Aorta (tissue), 5 donors: ENCODE data around the gene DOK7. TPM values are rescaled to one million over a fixed set of nuclear protein-coding genes. Genes with fewer than 3 reads are reported as not detected.

Experiments
- ATAC-seq: fragments of 200-7000 bp; cut with Tn5 transposase; one replicate; pipeline ENCODE4 v1.9.1; 2022; ENCODE audit warnings: moderate library complexity; ENCODE audit not compliant: low FRiP score
- DNase-seq, 2 donors: peaks; one replicate each; pipeline ENCODE4 v3.0.0-alpha.2; 2020
- H3K27ac ChIP-seq, 2 donors: one replicate each; pipeline ENCODE4 v1.5.1; 2013; ENCODE audit warnings: low read length in 2 of 2, mild to moderate bottlenecking in 2 of 2, moderate library complexity in 2 of 2, control low read depth in 1 of 2, inconsistent platforms in 1 of 2, low read depth in 1 of 2
- H3K27me3 ChIP-seq, 2 donors: one replicate each; pipeline ENCODE4 v1.6.1; 2013; ENCODE audit warnings: control low read depth in 1 of 2, low read length in 1 of 2, mild to moderate bottlenecking in 1 of 2, moderate library complexity in 1 of 2; ENCODE audit not compliant: insufficient read depth in 2 of 2, control insufficient read depth in 1 of 2
- H3K36me3 ChIP-seq, 2 donors: one replicate each; pipeline ENCODE4 v1.6.1; 2013; ENCODE audit warnings: control low read depth in 1 of 2, low read length in 1 of 2, mild to moderate bottlenecking in 1 of 2; ENCODE audit not compliant: insufficient read depth in 2 of 2, control insufficient read depth in 1 of 2
- H3K4me1 ChIP-seq, 2 donors: one replicate each; pipeline ENCODE4 v1.6.1; 2013; ENCODE audit warnings: low read length in 2 of 2, control low read depth in 1 of 2, mild to moderate bottlenecking in 1 of 2, moderate library complexity in 1 of 2; ENCODE audit not compliant: insufficient read depth in 2 of 2, control insufficient read depth in 1 of 2
- H3K4me3 ChIP-seq, 2 donors: one replicate each; pipeline ENCODE4 v1.5.1; 2013; ENCODE audit warnings: low read length in 2 of 2, control low read depth in 1 of 2, mild to moderate bottlenecking in 1 of 2
- H3K9me3 ChIP-seq: one replicate; pipeline ENCODE4 v1.6.1; 2013; ENCODE audit warnings: mild to moderate bottlenecking, low read length; ENCODE audit not compliant: control insufficient read depth
- WGBS, 2 donors: extraction: QIAGEN DNeasy Blood & Tissue Kit; methylation state at CpG; one replicate each; pipeline ENCODE4 v1.1.7; 2013; 5-methylcytosine and 5-hydroxymethylcytosine counted together
- intact Hi-C, 2 donors: fragments of 100-400 bp; cut with DNase I; formaldehyde crosslinking; loops; one replicate each; pipeline versions ENCODE4 v1.14.2 to v1.15.0; 2022
- polyA plus RNA-seq, 2 donors: library from polyadenylated mRNA; stranded (reverse); fragments of 200-250 nt; gene quantifications; one replicate each; pipeline ENCODE4 v1.2.3, GENCODE V29; 2013
- total RNA-seq, 2 donors: library from RNA; stranded (reverse); fragmentation: NEBNext Ultra II Directional; extraction: Animal tissue kit (Norgen Biotek cat#: 25700); gene quantifications; one replicate each; pipeline ENCODE4 v1.2.1, GENCODE V29; 2021
- donor health status: healthy with polysubstance abuse.
- donor health status: Bipolar disorder and iron deficiency.
- donor health status: DM: no; HTN: no; CAD: no.
- donor health status: DM: no; HTN: no; CAD: no.
- donor health status: DM: yes; HTN: yes; CAD: no.

DOK7 gene
- total and polyA plus RNA-seq, 4 donors = 3.3 to 9.1 (median 4.7) TPM

DNA sequence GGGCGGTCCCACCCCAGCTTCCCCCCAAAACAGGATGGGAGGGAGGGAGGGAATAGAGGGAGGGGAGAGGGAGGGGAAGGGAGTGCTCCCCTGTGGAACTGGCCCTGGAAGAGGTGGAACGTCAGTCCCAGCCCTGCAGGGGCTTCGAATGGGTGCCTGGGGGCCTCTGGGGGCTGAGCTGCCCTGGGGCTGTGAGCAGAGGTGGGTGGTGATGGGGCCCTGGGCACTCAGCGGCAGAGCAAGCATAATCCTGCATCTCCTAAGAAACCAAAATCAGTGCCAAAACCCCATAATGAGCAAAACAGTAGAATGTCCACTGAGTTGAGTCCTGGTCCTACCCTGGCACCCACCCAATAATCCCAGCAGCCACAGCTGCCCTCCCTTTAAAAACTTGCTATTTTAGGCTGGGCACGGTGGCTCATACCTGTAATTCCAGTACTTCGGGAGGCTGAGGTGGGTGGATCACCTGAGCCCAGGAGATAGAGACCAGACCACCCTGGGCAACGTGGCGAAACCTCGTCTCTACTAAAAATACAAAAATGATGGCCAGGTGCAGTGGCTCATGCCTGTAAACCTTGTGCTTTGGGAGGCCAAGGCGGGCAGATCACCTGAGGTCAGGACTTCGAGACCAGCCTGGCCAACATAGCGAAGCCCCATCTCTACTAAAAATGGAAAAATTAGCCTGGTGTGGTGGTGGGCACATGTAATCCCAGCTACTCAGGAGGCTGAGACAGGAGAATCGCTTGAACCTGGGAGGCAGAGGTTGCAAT, 11.1 kb downstream of the DOK7 start:
- H3K4me3 ChIP-seq = no peak overlapping the region
- H3K36me3 ChIP-seq = no peaks in the 10 kb centered on the region
- no peaks in the 10 kb centered on the region for H3K4me1 ChIP-seq
- ATAC-seq = no peak
- DNase-seq = no peak
- H3K27me3 ChIP-seq = no peaks in the 10 kb centered on the region
- WGBS, 2 donors = 85 to 87% methylated on average over 13 of the region's 13 CpGs
- intact Hi-C loops = no loop called here
- no peak overlapping the region for H3K27ac ChIP-seq
- H3K9me3 ChIP-seq = no peaks in the 10 kb centered on the region

DNA sequence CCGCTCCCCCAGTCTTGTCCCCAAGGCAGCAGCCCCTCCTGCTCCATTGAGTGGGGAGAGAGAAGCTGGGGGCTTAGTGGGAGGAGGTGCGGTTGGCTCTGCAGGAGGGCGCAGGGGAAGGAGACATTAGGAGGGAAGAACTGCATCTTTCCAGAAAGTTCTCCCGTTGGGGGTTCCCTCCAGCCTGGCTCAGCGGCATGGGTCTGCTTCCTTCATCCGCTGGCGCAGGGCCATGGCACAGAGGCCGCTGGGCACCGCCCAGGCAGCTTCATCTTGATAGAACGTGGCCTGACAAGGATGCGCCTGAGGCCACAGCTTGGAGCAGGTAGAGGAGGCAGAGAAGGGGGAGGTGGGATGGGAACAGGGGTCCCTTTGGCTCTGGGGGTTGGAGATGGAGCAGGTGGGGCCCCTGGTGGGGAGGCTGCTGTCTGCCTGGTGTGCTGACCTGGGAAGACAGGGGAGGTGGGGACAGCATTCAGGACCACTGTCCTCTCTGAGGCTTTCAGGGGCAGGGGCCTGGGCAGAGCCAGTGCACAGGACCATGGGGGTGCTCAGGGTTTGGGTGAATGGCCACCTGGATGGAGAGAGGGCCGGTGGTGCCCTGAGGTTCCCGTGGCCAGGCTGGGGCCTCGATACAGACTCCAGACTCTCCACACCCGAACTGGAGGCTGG, 12.1 kb downstream of the DOK7 start:
- no peaks in the 10 kb centered on the region for H3K27me3 ChIP-seq
- intact Hi-C loops = no loop called here
- no peaks in the 10 kb centered on the region for H3K9me3 ChIP-seq
- ATAC-seq = no peak
- no peaks in the 10 kb centered on the region for H3K4me1 ChIP-seq
- no peaks in the 10 kb centered on the region for H3K36me3 ChIP-seq
- no peak for DNase-seq
- 90 to 93% methylated on average over 15 of the region's 15 CpGs for WGBS, 2 donors
- no peak overlapping the region for H3K4me3 ChIP-seq
- H3K27ac ChIP-seq = no peak overlapping the region

DNA sequence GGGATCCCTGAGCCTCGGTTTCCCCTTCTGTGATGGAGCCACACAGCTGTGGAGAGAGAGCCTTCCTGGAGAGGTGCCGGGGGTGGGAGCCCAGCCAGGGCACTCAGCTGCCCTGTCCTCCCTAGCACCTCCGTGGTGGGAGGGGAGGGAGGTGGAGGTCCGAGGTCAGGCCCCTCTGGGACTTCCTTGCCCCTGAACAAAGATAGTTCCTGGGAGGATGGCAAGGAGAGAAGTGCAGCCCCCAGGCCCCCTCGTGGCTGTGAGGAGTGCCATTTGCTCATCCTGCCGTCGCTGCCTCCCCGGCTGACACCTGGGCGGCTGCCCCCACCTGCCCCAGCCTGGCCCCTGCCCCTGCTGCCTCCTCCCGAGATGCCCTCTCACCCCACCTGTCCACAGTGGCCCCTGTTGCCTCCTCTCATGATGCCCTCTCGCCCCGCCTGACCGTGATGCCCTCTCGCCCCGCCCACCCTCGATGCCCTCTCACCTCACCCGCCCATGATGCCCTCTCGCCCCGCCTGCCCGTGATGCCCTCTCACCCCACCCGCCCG, 12.7 kb downstream of the DOK7 start:
- no peaks in the 10 kb centered on the region for H3K4me1 ChIP-seq
- H3K9me3 ChIP-seq = no peaks in the 10 kb centered on the region
- ATAC-seq = no peak
- intact Hi-C loops = no loop called here
- DNase-seq = no peak
- WGBS, 2 donors = 86 to 87% methylated on average over 21 to 22 of the region's 22 CpGs
- no peaks in the 10 kb centered on the region for H3K36me3 ChIP-seq
- H3K27me3 ChIP-seq = no peaks in the 10 kb centered on the region
- no peak overlapping the region for H3K4me3 ChIP-seq
- no peak overlapping the region for H3K27ac ChIP-seq

DNA sequence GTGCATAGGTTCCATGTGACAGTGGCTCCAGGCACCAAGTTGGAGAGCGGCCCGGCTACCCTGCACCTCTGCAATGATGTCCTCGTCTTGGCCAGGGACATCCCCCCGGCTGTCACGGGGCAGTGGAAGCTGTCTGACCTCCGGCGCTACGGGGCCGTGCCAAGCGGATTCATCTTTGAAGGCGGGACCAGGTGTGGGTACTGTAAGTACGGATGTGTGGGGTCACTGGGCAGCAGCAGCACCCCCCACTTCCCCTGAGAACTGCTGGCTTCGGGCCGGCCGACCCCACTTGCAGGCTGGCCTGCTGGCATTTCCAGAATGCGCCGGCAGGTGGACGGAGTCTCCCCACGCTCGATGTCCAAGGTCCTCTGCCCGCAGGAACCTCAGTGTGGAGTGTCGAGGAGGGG, 13.2 kb downstream of the DOK7 start:
- Histone ChIP-seq H3K27me3 (no peaks in the 10 kb centered on the region), H3K4me3 (no peak overlapping the region), H3K27ac (no peak overlapping the region), H3K36me3 (no peaks in the 10 kb centered on the region), H3K4me1 (no peaks in the 10 kb centered on the region), H3K9me3 (no peaks in the 10 kb centered on the region)
- 96% methylated on average over 20 to 22 of the region's 22 CpGs for WGBS, 2 donors
- ATAC-seq (no peak), DNase-seq (no peak)
- intact Hi-C loops = no loop called here

DNA sequence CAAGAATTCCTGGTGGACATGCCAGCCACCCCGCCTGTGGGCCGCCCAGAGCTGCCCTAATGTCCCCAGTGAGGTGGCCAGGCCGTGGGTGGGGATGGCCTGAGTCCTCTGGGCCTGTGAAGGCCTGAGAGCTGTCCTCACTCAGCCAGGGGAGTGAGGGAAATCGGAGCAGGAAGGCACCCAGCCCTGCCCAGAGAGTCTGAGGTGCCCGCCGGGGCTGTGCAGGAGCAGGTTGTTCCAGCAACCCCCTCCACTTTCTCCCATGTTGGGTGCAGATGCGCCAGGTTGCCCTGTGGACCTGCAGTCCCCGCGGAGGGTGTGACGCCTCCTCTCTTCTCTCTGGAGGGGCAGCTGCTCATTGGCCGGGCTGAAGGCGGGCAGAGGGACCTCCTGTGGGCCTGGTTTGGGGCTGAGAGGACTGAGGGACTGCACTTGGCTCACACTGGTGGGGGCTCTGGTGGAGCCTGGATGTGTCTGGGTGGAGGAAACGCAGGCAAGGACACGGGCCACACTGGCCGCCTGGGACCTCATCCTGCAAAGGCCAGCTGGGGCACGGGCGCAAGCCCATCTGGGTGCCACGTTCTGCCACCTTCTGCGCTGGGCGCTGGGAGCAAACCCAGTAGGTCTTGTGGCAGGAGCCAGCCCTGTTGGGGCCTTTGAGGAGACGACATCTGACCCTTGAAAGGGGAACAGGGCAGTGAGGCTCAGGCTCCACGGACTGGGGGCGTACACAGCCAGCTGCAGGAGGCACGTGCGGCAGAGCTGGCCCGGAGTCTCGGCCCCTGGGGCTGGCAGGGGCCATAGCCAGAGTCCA, 14.0 kb downstream of the DOK7 start:
- intact Hi-C loops = no loop called here
- WGBS, 2 donors = 92 to 94% methylated on average over 23 to 27 of the region's 27 CpGs
- DNase-seq (no peak), ATAC-seq (no peak)
- no peaks in the 10 kb centered on the region for H3K4me1 ChIP-seq
- no peak overlapping the region for H3K4me3 ChIP-seq
- H3K27ac ChIP-seq = no peak overlapping the region
- H3K36me3 ChIP-seq = no peaks in the 10 kb centered on the region
- H3K9me3 ChIP-seq = no peaks in the 10 kb centered on the region
- H3K27me3 ChIP-seq = no peaks in the 10 kb centered on the region

DNA sequence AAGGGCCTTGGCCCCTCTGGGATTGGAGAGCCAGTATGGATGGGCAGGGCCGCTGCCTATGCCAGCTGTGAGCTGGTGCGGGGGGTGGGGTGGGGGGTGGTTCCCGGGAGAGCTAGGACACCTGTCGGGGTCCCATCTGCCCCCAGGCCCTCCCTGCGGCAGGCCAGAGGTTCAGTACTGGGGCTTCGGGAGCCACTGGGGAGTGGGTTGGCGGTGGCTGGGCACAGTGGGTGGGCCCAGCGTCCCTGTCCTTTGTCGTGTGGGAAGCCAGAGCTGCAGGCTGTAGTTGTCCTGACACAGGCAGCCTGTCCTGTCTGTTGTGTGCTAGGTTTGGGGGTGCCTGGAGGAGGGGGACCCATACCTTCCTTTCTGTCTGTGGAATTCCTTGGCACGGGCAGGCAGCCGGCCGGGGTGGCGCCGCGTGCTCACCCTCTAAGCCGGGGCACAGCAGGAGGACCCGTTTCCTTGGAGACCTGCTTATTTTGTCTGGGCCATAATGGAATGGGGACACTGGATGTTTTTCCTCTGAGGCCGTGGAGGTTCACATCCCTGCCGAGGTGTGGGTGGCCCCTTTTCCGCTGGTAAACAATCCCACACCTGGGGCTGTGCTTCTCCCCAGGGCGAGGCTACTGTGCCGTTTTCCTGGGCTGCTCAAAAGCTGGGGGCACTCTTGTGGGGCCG, 14.8 kb downstream of the DOK7 start:
- Histone ChIP-seq H3K27me3 (no peaks in the 10 kb centered on the region), H3K36me3 (no peaks in the 10 kb centered on the region), H3K4me3 (no peak overlapping the region), H3K9me3 (no peaks in the 10 kb centered on the region), H3K27ac (no peak overlapping the region), H3K4me1 (no peaks in the 10 kb centered on the region)
- ATAC-seq (no peak), DNase-seq (no peak)
- 72 to 76% methylated on average over 23 of the region's 23 CpGs for WGBS, 2 donors
- intact Hi-C loops = no loop called here

DNA sequence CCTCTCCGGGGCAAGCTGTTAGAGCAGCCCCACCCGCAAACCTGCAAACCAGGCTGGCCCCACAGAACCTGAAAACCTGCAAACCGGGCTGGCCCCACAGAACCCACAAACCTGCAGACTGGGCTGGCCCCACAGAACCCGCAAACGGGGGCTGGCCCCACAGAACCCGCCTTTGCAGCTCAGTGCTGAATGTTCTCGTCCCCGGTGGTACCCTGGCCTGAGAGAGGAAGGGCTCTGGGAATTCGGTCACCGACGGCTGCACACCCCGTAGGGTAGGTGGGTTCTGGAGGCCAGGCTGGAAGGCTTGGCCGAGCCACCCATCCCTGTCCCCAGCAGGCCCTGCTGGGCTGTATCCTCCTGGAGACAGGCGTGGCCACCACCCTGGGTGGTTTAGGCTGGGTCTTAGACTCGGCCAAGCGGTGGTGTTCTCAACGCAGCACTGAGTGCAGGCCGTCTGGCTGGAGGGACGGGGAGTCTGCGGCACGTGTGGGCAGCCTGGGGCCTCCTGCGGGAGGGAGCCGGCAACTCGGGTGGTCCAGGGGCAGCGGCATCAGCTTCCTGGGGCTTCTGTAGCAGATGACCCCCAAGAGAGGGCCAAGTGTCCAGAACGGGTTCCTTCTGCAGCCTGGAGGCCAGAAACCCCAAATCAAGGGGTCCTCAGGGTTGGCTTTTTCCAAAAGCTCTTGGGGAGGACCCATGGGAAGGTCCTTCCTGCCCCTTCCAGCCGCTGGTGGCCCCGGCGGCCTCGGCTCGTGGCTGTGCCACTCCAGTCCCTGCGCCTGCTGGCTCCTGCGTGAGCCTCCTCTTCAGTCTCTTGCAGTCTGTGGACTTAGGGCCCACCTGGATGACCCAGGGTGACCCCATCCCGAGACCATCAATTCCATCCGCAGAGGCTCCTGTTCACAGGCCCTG, 15.6 kb downstream of the DOK7 start:
- Histone ChIP-seq H3K9me3 (no peaks in the 10 kb centered on the region), H3K36me3 (no peaks in the 10 kb centered on the region), H3K27me3 (no peaks in the 10 kb centered on the region), H3K4me3 (no peak overlapping the region), H3K27ac (no peak overlapping the region), H3K4me1 (no peaks in the 10 kb centered on the region)
- no peak for DNase-seq
- intact Hi-C loops = no loop called here
- ATAC-seq = no peak
- 88 to 95% methylated on average over 35 of the region's 35 CpGs for WGBS, 2 donors
